ENCODE data around the gene TPRG1. TPM values are rescaled to one million over a fixed set of nuclear protein-coding genes. Genes with fewer than 3 reads are reported as not detected.
A peak's percentile ranks its signal among the peaks of the same experiment; 100 is the strongest.

Gene TPRG1
- total RNA-seq, 1 experiment from 2014 or later = 2.0 TPM

- no peak for DNase-seq (ENCODE audit: low read depth)
These were observed 5.5 kb upstream of the TPRG1 start for GRCh38 chr3:189166321-189166720.

- no peak for DNase-seq (ENCODE audit: low read depth)
These were observed 4.6 kb upstream of the TPRG1 start for GRCh38 chr3:189167027-189167766.

- no peak for DNase-seq (ENCODE audit: low read depth)
These were observed 3.1 kb upstream of the TPRG1 start for GRCh38 chr3:189168711-189169110.

GRCh38 chr3:189169728-189170127, 2.0 kb upstream of the TPRG1 start:
- DNase-seq (ENCODE audit: low read depth) = no peak

GRCh38 chr3:189170559-189170958, 1.2 kb upstream of the TPRG1 start:
- no peak for DNase-seq (ENCODE audit: low read depth)

GRCh38 chr3:189172668-189173419, 1.1 kb downstream of the TPRG1 start:
- no peak for DNase-seq (ENCODE audit: low read depth)

- no peak for DNase-seq (ENCODE audit: low read depth)
These were observed 12.8 kb downstream of the TPRG1 start for GRCh38 chr3:189184566-189184965.

GRCh38 chr3:189186101-189186500, 14.3 kb downstream of the TPRG1 start:
- DNase-seq (ENCODE audit: low read depth) = peak; percentile 54

GRCh38 chr3:189188466-189188865, 16.7 kb downstream of the TPRG1 start:
- no peak for DNase-seq (ENCODE audit: low read depth)

- DNase-seq (ENCODE audit: low read depth) = no peak
These were observed 21.0 kb downstream of the TPRG1 start for GRCh38 chr3:189192725-189193124.

GRCh38 chr3:189195302-189195701, 23.5 kb downstream of the TPRG1 start:
- DNase-seq (ENCODE audit: low read depth) = peak; percentile 39

GRCh38 chr3:189202106-189202505, 30.3 kb downstream of the TPRG1 start:
- DNase-seq (ENCODE audit: low read depth) = peak; percentile 28

- peak; percentile 40 for DNase-seq (ENCODE audit: low read depth)
These were observed 30.8 kb downstream of the TPRG1 start for GRCh38 chr3:189202583-189202982.

GRCh38 chr3:189204167-189204866, 32.5 kb downstream of the TPRG1 start:
- peak; percentile 73 for DNase-seq (ENCODE audit: low read depth)

- no peak for DNase-seq (ENCODE audit: low read depth)
These were observed 33.2 kb downstream of the TPRG1 start for GRCh38 chr3:189204937-189205336.

GRCh38 chr3:189210251-189210770, 38.5 kb downstream of the TPRG1 start:
- DNase-seq (ENCODE audit: low read depth) = no peak

- no peak for DNase-seq (ENCODE audit: low read depth)
These were observed 40.9 kb downstream of the TPRG1 start for GRCh38 chr3:189212681-189213080.

GRCh38 chr3:189214651-189215050, 42.9 kb downstream of the TPRG1 start:
- DNase-seq (ENCODE audit: low read depth) = no peak

- DNase-seq (ENCODE audit: low read depth) = no peak
These were observed 51.3 kb downstream of the TPRG1 start for GRCh38 chr3:189222927-189223636.

GRCh38 chr3:189225431-189225830, 53.7 kb downstream of the TPRG1 start:
- DNase-seq (ENCODE audit: low read depth) = no peak

GRCh38 chr3:189227249-189227648, 55.5 kb downstream of the TPRG1 start:
- DNase-seq (ENCODE audit: low read depth) = no peak

Measured in RPMI7951 (cell line).